ENCODE results near the gene MYMK.

Gene MYMK

DNA sequence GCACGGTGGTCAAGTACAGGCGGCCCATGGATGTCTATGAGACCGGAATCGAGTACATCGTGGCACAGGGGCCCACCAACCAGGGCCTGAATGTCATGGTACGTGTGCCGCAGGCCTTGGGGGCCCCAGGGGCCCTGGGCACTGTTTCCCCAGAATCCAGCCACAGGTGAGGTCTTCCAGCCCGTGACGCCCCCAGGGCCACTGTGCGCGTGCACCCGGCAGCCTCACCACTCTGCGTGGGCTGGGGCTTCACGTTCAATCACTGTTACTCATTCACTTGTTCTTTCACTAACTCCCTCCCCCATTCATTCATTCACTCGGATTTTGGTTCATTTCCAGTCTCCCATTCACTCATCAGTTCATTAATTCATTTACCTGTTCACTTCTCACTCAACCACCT is 22.4 kb upstream of the MYMK start:
- peak overlapping the region in 1 of 3 experiments; percentile 13 for H3K4me3 Mint-ChIP-seq
- H3K9me3 Mint-ChIP-seq = no peaks in the 10 kb centered on the region
- peaks cover 3% of the 10 kb centered on the region for H3K27me3 Mint-ChIP-seq (ENCODE audit: low read depth)
- TF ChIP-seq, protein P1, sequence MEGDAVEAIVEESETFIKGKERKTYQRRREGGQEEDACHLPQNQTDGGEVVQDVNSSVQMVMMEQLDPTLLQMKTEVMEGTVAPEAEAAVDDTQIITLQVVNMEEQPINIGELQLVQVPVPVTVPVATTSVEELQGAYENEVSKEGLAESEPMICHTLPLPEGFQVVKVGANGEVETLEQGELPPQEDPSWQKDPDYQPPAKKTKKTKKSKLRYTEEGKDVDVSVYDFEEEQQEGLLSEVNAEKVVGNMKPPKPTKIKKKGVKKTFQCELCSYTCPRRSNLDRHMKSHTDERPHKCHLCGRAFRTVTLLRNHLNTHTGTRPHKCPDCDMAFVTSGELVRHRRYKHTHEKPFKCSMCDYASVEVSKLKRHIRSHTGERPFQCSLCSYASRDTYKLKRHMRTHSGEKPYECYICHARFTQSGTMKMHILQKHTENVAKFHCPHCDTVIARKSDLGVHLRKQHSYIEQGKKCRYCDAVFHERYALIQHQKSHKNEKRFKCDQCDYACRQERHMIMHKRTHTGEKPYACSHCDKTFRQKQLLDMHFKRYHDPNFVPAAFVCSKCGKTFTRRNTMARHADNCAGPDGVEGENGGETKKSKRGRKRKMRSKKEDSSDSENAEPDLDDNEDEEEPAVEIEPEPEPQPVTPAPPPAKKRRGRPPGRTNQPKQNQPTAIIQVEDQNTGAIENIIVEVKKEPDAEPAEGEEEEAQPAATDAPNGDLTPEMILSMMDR (IDR thresholded peaks at IDR 0.05; ENCODE audit: unreplicated experiment in 3 of 3) = no peak
- H3K27ac Mint-ChIP-seq = peak overlapping the region in 2 of 3 experiments; percentile 18 to 28
- H3K36me3 Mint-ChIP-seq (ENCODE audit: low read depth) = no peaks in the 10 kb centered on the region
- H3K4me1 Mint-ChIP-seq = peaks cover 19% of the 10 kb centered on the region

- H3K36me3 Mint-ChIP-seq (ENCODE audit: low read depth) = no peaks in the 10 kb centered on the region
- peaks cover 5% of the 10 kb centered on the region for H3K27me3 Mint-ChIP-seq (ENCODE audit: low read depth)
- no peaks in the 10 kb centered on the region for H3K9me3 Mint-ChIP-seq
- H3K4me3 Mint-ChIP-seq = no peak overlapping the region
- TF ChIP-seq, protein P1 (IDR thresholded peaks at IDR 0.05; ENCODE audit: unreplicated experiment in 3 of 3) = no peak
- H3K27ac Mint-ChIP-seq = no peak overlapping the region
- H3K4me1 Mint-ChIP-seq = peaks cover 15% of the 10 kb centered on the region
Observed at GRCh38 chr9:133546287-133546680, 21.5 kb upstream of the MYMK start.

DNA sequence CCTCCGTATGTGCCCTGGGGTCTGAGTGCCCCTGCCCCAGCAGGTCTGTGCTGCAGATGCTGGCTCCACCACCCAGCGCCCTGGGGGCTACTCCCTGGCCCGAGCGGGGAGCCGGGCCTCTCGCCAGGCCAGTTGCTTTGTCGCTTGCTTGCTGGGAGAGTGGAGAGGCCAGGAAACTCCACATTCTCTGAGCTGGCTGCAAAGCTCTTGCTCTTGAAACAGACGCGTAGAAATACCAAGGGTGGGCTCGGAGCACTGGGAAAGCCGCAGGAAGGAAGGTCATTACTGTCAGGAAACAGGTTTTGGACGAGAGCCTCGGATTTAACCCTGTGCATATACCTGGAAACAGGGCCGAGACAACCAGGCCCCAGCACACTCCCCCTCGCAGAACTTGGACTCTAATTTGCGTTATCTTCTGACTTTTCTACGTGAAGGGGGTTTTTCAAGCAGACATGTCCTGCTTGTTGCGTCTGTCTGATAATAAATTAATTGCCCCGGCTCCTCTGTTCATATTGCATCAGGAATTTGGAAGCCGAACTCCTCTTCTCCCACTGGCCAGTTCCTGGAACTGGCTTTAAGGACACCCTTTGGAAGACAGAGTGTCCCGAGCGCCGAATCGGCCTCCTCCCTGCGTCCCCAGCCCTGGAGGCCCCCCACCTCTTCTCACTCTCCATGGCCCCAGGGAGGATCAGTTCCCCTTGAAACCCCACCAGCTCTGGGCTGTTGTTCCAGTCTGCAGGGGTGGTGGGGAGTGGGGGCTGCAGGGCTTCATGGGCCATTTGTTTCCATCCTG is 20.9 kb upstream of the MYMK start:
- TF ChIP-seq, protein P1 (IDR thresholded peaks at IDR 0.05; ENCODE audit: unreplicated experiment in 3 of 3) = no peak
- H3K27me3 Mint-ChIP-seq (ENCODE audit: low read depth) = peaks cover 5% of the 10 kb centered on the region
- H3K36me3 Mint-ChIP-seq (ENCODE audit: low read depth) = no peaks in the 10 kb centered on the region
- no peak overlapping the region for H3K4me3 Mint-ChIP-seq
- no peaks in the 10 kb centered on the region for H3K9me3 Mint-ChIP-seq
- H3K4me1 Mint-ChIP-seq = peaks cover 14% of the 10 kb centered on the region
- H3K27ac Mint-ChIP-seq = peak overlapping the region; percentile 33 to 79 (median 64)

DNA sequence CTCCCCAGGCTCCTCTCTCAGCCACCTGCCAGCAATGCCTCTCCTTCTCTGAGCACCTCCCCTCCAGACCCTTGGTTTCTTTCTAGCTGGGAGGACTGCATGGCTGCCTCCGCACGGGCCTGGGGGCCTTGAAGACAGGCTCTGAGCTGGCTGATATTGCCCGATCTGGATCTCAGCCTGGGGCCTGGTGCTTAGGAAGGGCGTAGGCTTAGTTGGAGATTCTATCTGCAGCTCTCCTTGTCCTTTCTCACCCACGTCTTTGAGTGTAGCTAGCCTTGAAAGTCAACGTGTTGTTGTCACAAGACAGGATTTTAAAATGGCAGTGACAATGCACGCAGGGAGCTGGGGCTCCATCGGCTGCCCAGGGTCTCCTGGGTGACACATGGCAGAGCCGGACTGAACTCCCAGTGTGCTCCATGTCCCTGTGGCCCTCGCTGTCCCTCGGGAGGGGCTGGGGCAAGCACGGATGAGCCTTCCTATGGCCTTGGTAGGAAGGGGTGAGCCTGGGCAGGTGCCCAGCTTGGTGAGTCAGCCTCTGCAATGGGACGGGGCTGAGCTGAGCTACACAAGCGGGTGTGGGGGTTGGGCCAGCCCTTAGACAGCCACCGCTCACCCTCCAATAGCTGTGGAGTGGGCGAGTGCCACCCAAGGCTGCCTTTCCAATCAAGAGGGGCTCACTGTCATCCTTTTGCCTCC is 19.2 kb upstream of the MYMK start:
- H3K27me3 Mint-ChIP-seq (ENCODE audit: low read depth) = peaks cover 17% of the 10 kb centered on the region
- no peak overlapping the region for H3K4me3 Mint-ChIP-seq
- TF ChIP-seq, protein P1 (IDR thresholded peaks at IDR 0.05; ENCODE audit: unreplicated experiment in 3 of 3) = no peak
- peaks cover 30% of the 10 kb centered on the region for H3K4me1 Mint-ChIP-seq
- H3K9me3 Mint-ChIP-seq = no peaks in the 10 kb centered on the region
- H3K36me3 Mint-ChIP-seq (ENCODE audit: low read depth) = no peaks in the 10 kb centered on the region
- peak overlapping the region in 1 of 3 experiments; percentile 49 for H3K27ac Mint-ChIP-seq

- H3K36me3 Mint-ChIP-seq (ENCODE audit: low read depth) = no peaks in the 10 kb centered on the region
- TF ChIP-seq, protein P1 (IDR thresholded peaks at IDR 0.05; ENCODE audit: unreplicated experiment in 3 of 3) = no peak
- H3K27ac Mint-ChIP-seq = no peak overlapping the region
- H3K4me3 Mint-ChIP-seq = no peak overlapping the region
- no peaks in the 10 kb centered on the region for H3K9me3 Mint-ChIP-seq
- peaks cover 23% of the 10 kb centered on the region for H3K27me3 Mint-ChIP-seq (ENCODE audit: low read depth)
- H3K4me1 Mint-ChIP-seq = peaks cover 29% of the 10 kb centered on the region
Observed at GRCh38 chr9:133542002-133542401, 17.2 kb upstream of the MYMK start.

All from nephron (organoid).